Heart left ventricle (tissue), 16 donors: ENCODE measurements around the gene AFG3L2. TPM values are rescaled to one million over a fixed set of nuclear protein-coding genes. Genes with fewer than 3 reads are reported as not detected.

ENCODE experiments used
- ATAC-seq, 4 donors: fragments of 200-7000 bp; cut with Tn5 transposase; one replicate each; pipeline ENCODE4 v1.9.1; 2020 to 2022; ENCODE audit warnings: moderate library complexity in 4 of 4, mild to moderate bottlenecking in 3 of 4, moderate number of reproducible peaks in 1 of 4
- DNase-seq, 5 donors: peaks; one replicate each; pipeline ENCODE4 v3.0.0-alpha.2; 2020
- H3K27ac ChIP-seq, 12 donors: fragments of 200-600 bp; sonication (generic) in 4 of 12; one replicate each; pipeline versions ENCODE4 v1.5.0 to v1.8.0; 2016 to 2022; ENCODE audit warnings: mild to moderate bottlenecking in 2 of 12
- H3K27me3 ChIP-seq, 9 donors: fragments of 200-600 bp; sonication (generic) in 2 of 9; one replicate each; pipeline versions ENCODE4 v1.5.1 to v1.8.0; 2016 to 2022; ENCODE audit warnings: mild to moderate bottlenecking in 3 of 9
- H3K36me3 ChIP-seq, 9 donors: fragments of 200-600 bp; sonication (generic) in 2 of 9; one replicate each; pipeline versions ENCODE4 v1.5.0 to v1.8.0; 2018 to 2022; ENCODE audit warnings: mild to moderate bottlenecking in 2 of 9
- H3K4me1 ChIP-seq, 12 donors: fragments of 200-600 bp; sonication (generic) in 4 of 12; one replicate each; pipeline versions ENCODE4 v1.5.0 to v1.8.0; 2016 to 2022; ENCODE audit warnings: mild to moderate bottlenecking in 3 of 12
- H3K4me3 ChIP-seq, 12 donors: fragments of 200-600 bp; sonication (generic) in 4 of 12; one replicate each; pipeline versions ENCODE4 v1.5.0 to v1.8.0; 2017 to 2022; ENCODE audit warnings: mild to moderate bottlenecking in 9 of 12, moderate library complexity in 4 of 12
- H3K9me3 ChIP-seq, 12 donors: fragments of 200-600 bp; sonication (generic) in 4 of 12; one replicate each; pipeline versions ENCODE4 v1.5.0 to v1.8.0; 2016 to 2022; ENCODE audit warnings: mild to moderate bottlenecking in 1 of 12
- CTCF ChIP-seq, 12 donors: fragments of 200-600 bp; sonication (generic) in 4 of 12; IDR thresholded peaks; one replicate each; pipeline versions ENCODE4 v1.5.0 to v1.8.0; 2018 to 2022; ENCODE audit warnings: antibody characterized with exemption in 12 of 12, mild to moderate bottlenecking in 5 of 12
- POLR2A ChIP-seq, 2 donors: fragments of 450-650 bp; IDR thresholded peaks; one replicate each; pipeline ENCODE4 v1.6.1; 2017; ENCODE audit warnings: antibody characterized with exemption in 2 of 2, mild to moderate bottlenecking in 2 of 2, moderate library complexity in 2 of 2
- WGBS, 4 donors: extraction: QIAGEN DNeasy Blood & Tissue Kit in 2 of 4; methylation state at CpG; one replicate each; pipeline versions ENCODE4 v1.1.5 to v1.1.7; 2013 to 2018; 5-methylcytosine and 5-hydroxymethylcytosine counted together
- intact Hi-C, 10 donors: fragments of 100-400 bp; cut with DNase I; formaldehyde crosslinking; loops; one replicate each; pipeline versions ENCODE4 v1.11.1 to v1.14.2; 2022
- long read RNA-seq, 3 donors: library from polyadenylated mRNA; unstranded; transcript quantifications; one replicate each; pipeline ENCODE4 v2.0.0, GENCODE V29; 2020 to 2021
- polyA plus RNA-seq, 2 donors: library from polyadenylated mRNA; stranded (reverse); fragments of 200-250 nt; gene quantifications; one replicate each; pipeline ENCODE4 v1.2.3, GENCODE V29; 2013
- total RNA-seq, 9 donors: library from RNA; depleted of rRNA in 2 of 9; stranded (reverse); fragments of >200 nt in 2 of 9; fragmentation: NEBNext Ultra II Directional in 3 of 9; extraction: Animal tissue kit (Norgen Biotek cat#: 25700) in 3 of 9; gene quantifications; one replicate each; pipeline versions ENCODE4 v1.1.0 to v1.2.4, GENCODE V29; 2016 to 2023
- donor health status: ischemic (EF 13 %, LVEDD 7.1; RV severe dilation, severe dysfunction).
- donor health status: healthy with polysubstance abuse.
- donor health status: DM: no; HTN: yes; CAD: no.
- donor health status: DM: no; HTN: no; CAD: no.
- donor health status: ischemic (EF 25% LVEDD 6.9; RV normal size, moderate dysfunction).
- donor health status: ischemic (EF 25% LVEDD 5.7; RV mildly dilated, moderate dysfunction).
- donor health status: healthy.
- donor health status: DM: yes; HTN: yes; CAD: no.
- donor health status: ischemic (EF 35%, LVEDD 5.7; RV mildly dilated, moderate dysfunction).
- donor health status: nonischemic (EF 11% LVEDD 7.7; RV severe dilation, severe dysfunction).
- donor health status: DM: yes; HTN: yes; CAD: no.
- donor health status: PGD.
- donor health status: ischemic (EF 29% LVEDD 5.4; RV normal size, mild dysfunction).
- donor health status: nonischemic (EF 23%, LVEDD 6.1; RV moderate dilation, normal function).

The AFG3L2 gene
- 100 to 1,000 TPM; 107 to 174 (median 142) TPM for total RNA-seq
- 10 to 100 TPM; 59.9 to 89.4 TPM for polyA plus RNA-seq
- long read RNA-seq, donor 1, transcript AFG3L2-201 (17 exons, 3,247 nt), result major isoform, 326 of 411 reads
- long read RNA-seq, donor 1, partial matches to known transcripts, result 34 of 411 reads
- long read RNA-seq, donor 1, other reads (novel, unspliced or antisense), result 51 of 411 reads
- long read RNA-seq, donor 2, transcript AFG3L2-201 (17 exons, 3,247 nt), result major isoform, 278 of 346 reads
- long read RNA-seq, donor 2, partial matches to known transcripts, result 31 of 346 reads
- long read RNA-seq, donor 2, other reads (novel, unspliced or antisense), result 37 of 346 reads
- long read RNA-seq, donor 3, transcript AFG3L2-201 (17 exons, 3,247 nt), result major isoform, 280 of 348 reads
- long read RNA-seq, donor 3, partial matches to known transcripts, result 25 of 348 reads
- long read RNA-seq, donor 3, other reads (novel, unspliced or antisense), result 43 of 348 reads

GRCh38 chr18:12376754-12377555 is at the start of gene AFG3L2:
TSS of gene AFG3L2 (minus strand) at chr18:12377227. CDS start at chr18:12377082, 145 bp downstream.
- H3K9me3 ChIP-seq, result peaks cover 0 to 2% (median 0%) of the 10 kb centered on the region in 12 donors
- peak within 1 kb of the TSS; percentile 93 to 100 (median 99) for H3K27ac ChIP-seq
- 0 to 1% (median 1%) methylated on average over 27 to 100 of the region's 100 CpGs for WGBS, 4 donors
- TF ChIP-seq POLR2A (IDR thresholded peaks at IDR 0.05) (peak; percentile 82 to 98), CTCF (IDR thresholded peaks at IDR 0.05) (no peak)
- peaks cover 0 to 50% (median 36%) of the 10 kb centered on the region in 12 donors for H3K4me1 ChIP-seq
- intact Hi-C loops, result loop anchor here in 8 of 10 donors (1.0 to 10.0 kb wide), 11 partner anchors 30 to 570 kb away; partner anchors contain the start of genes SEH1L (in 2 of the 8), SPIRE1 (in 2 of the 8), PRELID3A (in 1 of the 8) and PTPN2 (in 1 of the 8)
- peak within 1 kb of the TSS; percentile 58 to 95 (median 84) for H3K4me3 ChIP-seq
- H3K36me3 ChIP-seq, result no peaks in the 10 kb centered on the region
- H3K27me3 ChIP-seq, result no peaks in the 10 kb centered on the region
- ATAC-seq (peak; percentile 88 to 95 (median 92)), DNase-seq (peak; percentile 100)

GRCh38 chr18:12424252-12424651 is 47.2 kb upstream of the AFG3L2 start:
- Histone ChIP-seq H3K4me1 (peaks cover 0 to 16% (median 2%) of the 10 kb centered on the region in 12 donors), H3K9me3 (peaks cover 0 to 7% (median 0%) of the 10 kb centered on the region in 12 donors), H3K36me3 (peaks cover 0 to 12% (median 3%) of the 10 kb centered on the region in 9 donors), H3K27me3 (no peaks in the 10 kb centered on the region), H3K27ac (no peak overlapping the region), H3K4me3 (no peak overlapping the region)
- no peak for TF ChIP-seq CTCF (IDR thresholded peaks at IDR 0.05)
- no peak for TF ChIP-seq POLR2A (IDR thresholded peaks at IDR 0.05)
- DNase-seq (no peak), ATAC-seq (no peak)
- intact Hi-C loops, result no loop called here
- WGBS, 4 donors, result 81 to 92% (median 89%) methylated on average over 4 of the region's 4 CpGs

GRCh38 chr18:12423820-12424219 is 46.8 kb upstream of the AFG3L2 start:
- H3K9me3 ChIP-seq, result peaks cover 0 to 7% (median 0%) of the 10 kb centered on the region in 12 donors
- intact Hi-C loops, result no loop called here
- no peak overlapping the region for H3K4me3 ChIP-seq
- no peak for DNase-seq
- peak; percentile 26 to 59 (median 34) for ATAC-seq
- peaks cover 0 to 12% (median 3%) of the 10 kb centered on the region in 9 donors for H3K36me3 ChIP-seq
- peaks cover 0 to 16% (median 2%) of the 10 kb centered on the region in 12 donors for H3K4me1 ChIP-seq
- WGBS, 4 donors, result 40 to 84% (median 71%) methylated on average over 1 to 5 of the region's 5 CpGs
- no peaks in the 10 kb centered on the region for H3K27me3 ChIP-seq
- H3K27ac ChIP-seq, result no peak overlapping the region
- TF ChIP-seq CTCF (IDR thresholded peaks at IDR 0.05) (no peak), POLR2A (IDR thresholded peaks at IDR 0.05) (no peak)
